SK-N-SH (cell line): ENCODE measurements around the gene POU4F1. TPM values are rescaled to one million over a fixed set of nuclear protein-coding genes. Genes with fewer than 3 reads are reported as not detected.

Experiments
- CTCF ChIA-PET: fragments of 300-600, 350-600 bp; formaldehyde crosslinking; extraction: SDS; loops from one replicate; lab custom pipeline; 2021; lab: Yijun Ruan, JAX
- POLR2A ChIA-PET: fragments of 350-600 bp; sonication (Branson Sonifier 250); formaldehyde crosslinking; extraction: SDS; loops from one replicate; lab custom pipeline; 2020; ENCODE audit warnings: antibody characterized with exemption, inconsistent platforms; lab: Yijun Ruan, JAX
- DNase-seq: peaks from one replicate; pipeline ENCODE4 v3.0.0; 2012
- H2AFZ ChIP-seq: fragments of 200-600 bp; sonication (generic); 2 replicates; pipeline ENCODE4 v1.8.1; 2016; ENCODE audit warnings: antibody characterized with exemption, mild to moderate bottlenecking, low read depth
- H3F3A ChIP-seq: fragments of 200-600 bp; sonication (generic); replicated peaks from 2 replicates; pipeline ENCODE3; 2016; ENCODE audit warnings: antibody characterized with exemption, mild to moderate bottlenecking; ENCODE audit not compliant: insufficient read depth
- H3K27ac ChIP-seq, 2 experiments: fragments of 200-500 bp in 1 of 2; fragments of 200-600 bp in 1 of 2; sonication (Bioruptor generic) in 1 of 2; sonication (generic), shearing (Covaris generic) in 1 of 2; 2 replicates each; pipeline versions ENCODE4 v1.5.1 to v1.6.1; 2014 to 2016; ENCODE audit warnings: low read depth in 2 of 2, inconsistent platforms in 1 of 2, low read length in 1 of 2, mild to moderate bottlenecking in 1 of 2, mixed read lengths in 1 of 2
- H3K27me3 ChIP-seq: fragments of 200-600 bp; sonication (generic), shearing (Covaris generic); 2 replicates; pipeline ENCODE4 v1.6.1; 2016; ENCODE audit warnings: mixed run types; ENCODE audit not compliant: insufficient read depth
- H3K36me3 ChIP-seq, 2 experiments: fragments of 200-500 bp in 1 of 2; fragments of 200-600 bp in 1 of 2; sonication (Bioruptor generic) in 1 of 2; sonication (generic) in 1 of 2; replicated peaks in 1 of 2; 2 replicates each; pipeline versions ENCODE3 to v1.5.1; 2014 to 2016; ENCODE audit warnings: low read length in 1 of 2, mild to moderate bottlenecking in 1 of 2; ENCODE audit not compliant: insufficient read depth in 2 of 2, control insufficient read depth in 1 of 2
- H3K4me1 ChIP-seq, 2 experiments: fragments of 200-500 bp in 1 of 2; fragments of 200-600 bp in 1 of 2; sonication (Bioruptor generic) in 1 of 2; sonication (generic), shearing (Covaris generic) in 1 of 2; 2 replicates each; pipeline versions ENCODE4 v1.5.1 to v1.6.1; 2014 to 2016; ENCODE audit warnings: low read depth in 1 of 2, low read length in 1 of 2, mixed run types in 1 of 2; ENCODE audit not compliant: insufficient read depth in 2 of 2, control insufficient read depth in 1 of 2
- H3K4me2 ChIP-seq: fragments of 200-600 bp; sonication (generic), shearing (Covaris generic); 2 replicates; pipeline ENCODE4 v1.6.1; 2017; ENCODE audit warnings: mixed run types
- H3K4me3 ChIP-seq, 2 experiments: fragments of 200-500 bp in 1 of 2; fragments of 200-600 bp in 1 of 2; sonication (Bioruptor generic) in 1 of 2; sonication (generic), shearing (Covaris generic) in 1 of 2; 2 replicates each; pipeline versions ENCODE4 v1.5.1 to v1.8.1; 2014 to 2016; ENCODE audit warnings: low read depth in 2 of 2, inconsistent platforms in 1 of 2, low read length in 1 of 2, mild to moderate bottlenecking in 1 of 2, mixed read lengths in 1 of 2, moderate library complexity in 1 of 2
- H3K79me2 ChIP-seq: fragments of 200-600 bp; sonication (generic); 2 replicates; pipeline ENCODE4 v1.8.1; 2017; ENCODE audit warnings: mild to moderate bottlenecking; ENCODE audit not compliant: insufficient read depth
- H3K9ac ChIP-seq: fragments of 200-600 bp; sonication (generic); 2 replicates; pipeline ENCODE4 v1.6.1; 2017; ENCODE audit warnings: mixed run types
- H3K9me2 ChIP-seq: fragments of 200-600 bp; sonication (generic); 2 replicates; pipeline ENCODE4 v1.6.1; 2017; ENCODE audit warnings: mixed run types
- H3K9me3 ChIP-seq: fragments of 200-600 bp; sonication (generic); 2 replicates; pipeline ENCODE4 v1.6.1; 2017; ENCODE audit warnings: mixed run types, mild to moderate bottlenecking, moderate library complexity
- H4K20me1 ChIP-seq: fragments of 200-600 bp; sonication (generic); 2 replicates; pipeline ENCODE4 v1.6.1; 2017; ENCODE audit warnings: mild to moderate bottlenecking, mixed run types; ENCODE audit not compliant: insufficient read depth
- ELF1 ChIP-seq: IDR thresholded peaks from 2 replicates; pipeline ENCODE4 v1.4.0; 2012
- FOSL2 ChIP-seq: IDR thresholded peaks from 2 replicates; pipeline ENCODE4 v1.4.0; 2012; ENCODE audit warnings: low read depth, mild to moderate bottlenecking, moderate library complexity, borderline replicate concordance
- FOXM1 ChIP-seq: IDR thresholded peaks from 2 replicates; pipeline ENCODE4 v1.4.0; 2012; ENCODE audit warnings: low read depth, mild to moderate bottlenecking
- GATA2 ChIP-seq: sonication (generic); formaldehyde crosslinking; IDR thresholded peaks from 2 replicates; pipeline ENCODE4 v1.5.0; 2020; ENCODE audit warnings: mild to moderate bottlenecking, missing genetic modification reagents
- IRF3 ChIP-seq: fragments of 150-350 bp; IDR thresholded peaks from 2 replicates; pipeline ENCODE4 v1.6.1; 2016; ENCODE audit warnings: mild to moderate bottlenecking, low read depth, low read length
- NFIC ChIP-seq: IDR thresholded peaks from 2 replicates; pipeline ENCODE4 v1.4.0; 2012; ENCODE audit warnings: borderline replicate concordance
- NRF1 ChIP-seq: IDR thresholded peaks from 2 replicates; pipeline ENCODE4 v1.6.1; 2012; ENCODE audit warnings: low read depth, mild to moderate bottlenecking, low read length
- PBX3 ChIP-seq: IDR thresholded peaks from 2 replicates; pipeline ENCODE4; 2012
- POLR2AphosphoS5 ChIP-seq: IDR thresholded peaks from 2 replicates; pipeline ENCODE4 v1.6.1; 2012; ENCODE audit warnings: low read depth, low read length
- REST ChIP-seq: IDR thresholded peaks from 2 replicates; pipeline ENCODE4 v1.6.1; 2012; ENCODE audit warnings: mild to moderate bottlenecking, low read depth, low read length, moderate library complexity
- RXRA ChIP-seq: IDR thresholded peaks from 2 replicates; pipeline ENCODE4 v1.4.0; 2012; ENCODE audit warnings: low read depth, mild to moderate bottlenecking, borderline replicate concordance
- USF2 ChIP-seq: fragments of 150-350 bp; IDR thresholded peaks from 2 replicates; pipeline ENCODE4 v1.6.1; 2017; ENCODE audit warnings: antibody characterized with exemption, low read length, low read depth, borderline replicate concordance
- ZBTB33 ChIP-seq: IDR thresholded peaks from 2 replicates; pipeline ENCODE4 v1.4.0; 2012; ENCODE audit warnings: low read depth, borderline replicate concordance
- WGBS: methylation state at CpG from one replicate; pipeline ENCODE4 v1.1.6; 2017; ENCODE audit warnings: low lambda C conversion rate; 5-methylcytosine and 5-hydroxymethylcytosine counted together
- polyA plus RNA-seq, 3 experiments: library from polyadenylated mRNA; depleted of rRNA; stranded (reverse); fragments of >200 nt; gene quantifications; 2 replicates each; pipeline ENCODE4 v1.2.3, GENCODE V29; 2012

The POU4F1 gene
- polyA plus RNA-seq, 1 of the 3 experiments (the other 2 are of a cell fraction), result not detected

GRCh38 chr13:78589206-78589605, 14.1 kb downstream of the POU4F1 start:
- H3K9me2 ChIP-seq, result no peaks in the 10 kb centered on the region
- no peak for DNase-seq
- TF ChIP-seq REST (peak; percentile 96), FOSL2 (no peak)
- H3K9ac ChIP-seq, result no peak overlapping the region
- H3K79me2 ChIP-seq, result no peaks in the 10 kb centered on the region
- ChIA-PET POLR2A (no interaction called here), CTCF (interaction anchor here (1.0 to 1.9 kb wide), 2 partner anchors 348 to 390 kb away, joined by 3 to 5 read pairs; no protein-coding TSS in a partner anchor)
- H3K9me3 ChIP-seq, result no peaks in the 10 kb centered on the region
- no peak overlapping the region for H3K4me3 ChIP-seq
- H4K20me1 ChIP-seq, result no peaks in the 10 kb centered on the region
- 35% methylated on average over 7 of the region's 7 CpGs for WGBS
- H3K27me3 ChIP-seq, result peaks cover 30% of the 10 kb centered on the region
- H3K4me1 ChIP-seq, result no peaks in the 10 kb centered on the region
- no peak overlapping the region for H3K4me2 ChIP-seq
- no peak overlapping the region for H2AFZ ChIP-seq
- no peaks in the 10 kb centered on the region for H3K36me3 ChIP-seq
- no peaks in the 10 kb centered on the region for H3F3A ChIP-seq
- no peak overlapping the region for H3K27ac ChIP-seq

- H3K27ac ChIP-seq, result no peak overlapping the region
- H3K9me2 ChIP-seq, result no peaks in the 10 kb centered on the region
- peaks cover 13% of the 10 kb centered on the region; the same call in 1 of the 2 replicates for H3K27me3 ChIP-seq
- no peak overlapping the region for H3K4me3 ChIP-seq
- no peaks in the 10 kb centered on the region for H3K79me2 ChIP-seq
- TF ChIP-seq USF2 (no peak), GATA2 (no peak), NFIC (no peak), POLR2AphosphoS5 (no peak), PBX3 (no peak), ZBTB33 (no peak), NRF1 (no peak), RXRA (no peak), ELF1 (no peak), FOXM1 (no peak), FOSL2 (no peak), IRF3 (no peak)
- H4K20me1 ChIP-seq, result no peaks in the 10 kb centered on the region
- WGBS, result 43% methylated on average over 17 of the region's 18 CpGs
- no peaks in the 10 kb centered on the region for H3K36me3 ChIP-seq
- ChIA-PET CTCF (interaction anchor here (0.9 to 1.6 kb wide), 4 partner anchors 16 to 456 kb away, joined by 3 to 6 read pairs (median 4); partner anchors contain the start of gene POU4F1), POLR2A (no interaction called here)
- no peaks in the 10 kb centered on the region for H3K9me3 ChIP-seq
- no peak overlapping the region for H3K4me2 ChIP-seq
- no peaks in the 10 kb centered on the region for H3K4me1 ChIP-seq
- no peaks in the 10 kb centered on the region for H3F3A ChIP-seq
- H2AFZ ChIP-seq, result no peak overlapping the region
- no peak overlapping the region for H3K9ac ChIP-seq
- DNase-seq, result no peak
Observed at GRCh38 chr13:78587395-78587794, 16.0 kb downstream of the POU4F1 start.
